GM19238 (cell line): Measurements from ENCODE around the gene MFGE8.
A peak's percentile ranks its signal among the peaks of the same experiment; 100 is the strongest.
"Not testable (repeated sequence)": the region's sequence is repeated elsewhere in the genome, so short reads cannot be mapped to it uniquely, and the experiment has no call there.

Experiments
- DNase-seq: peaks from one replicate; pipeline ENCODE4 v3.0.0; 2011; ENCODE audit warnings: low spot score; ENCODE audit not compliant: insufficient read length

Gene MFGE8, protein sequence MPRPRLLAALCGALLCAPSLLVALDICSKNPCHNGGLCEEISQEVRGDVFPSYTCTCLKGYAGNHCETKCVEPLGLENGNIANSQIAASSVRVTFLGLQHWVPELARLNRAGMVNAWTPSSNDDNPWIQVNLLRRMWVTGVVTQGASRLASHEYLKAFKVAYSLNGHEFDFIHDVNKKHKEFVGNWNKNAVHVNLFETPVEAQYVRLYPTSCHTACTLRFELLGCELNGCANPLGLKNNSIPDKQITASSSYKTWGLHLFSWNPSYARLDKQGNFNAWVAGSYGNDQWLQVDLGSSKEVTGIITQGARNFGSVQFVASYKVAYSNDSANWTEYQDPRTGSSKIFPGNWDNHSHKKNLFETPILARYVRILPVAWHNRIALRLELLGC

DNA sequence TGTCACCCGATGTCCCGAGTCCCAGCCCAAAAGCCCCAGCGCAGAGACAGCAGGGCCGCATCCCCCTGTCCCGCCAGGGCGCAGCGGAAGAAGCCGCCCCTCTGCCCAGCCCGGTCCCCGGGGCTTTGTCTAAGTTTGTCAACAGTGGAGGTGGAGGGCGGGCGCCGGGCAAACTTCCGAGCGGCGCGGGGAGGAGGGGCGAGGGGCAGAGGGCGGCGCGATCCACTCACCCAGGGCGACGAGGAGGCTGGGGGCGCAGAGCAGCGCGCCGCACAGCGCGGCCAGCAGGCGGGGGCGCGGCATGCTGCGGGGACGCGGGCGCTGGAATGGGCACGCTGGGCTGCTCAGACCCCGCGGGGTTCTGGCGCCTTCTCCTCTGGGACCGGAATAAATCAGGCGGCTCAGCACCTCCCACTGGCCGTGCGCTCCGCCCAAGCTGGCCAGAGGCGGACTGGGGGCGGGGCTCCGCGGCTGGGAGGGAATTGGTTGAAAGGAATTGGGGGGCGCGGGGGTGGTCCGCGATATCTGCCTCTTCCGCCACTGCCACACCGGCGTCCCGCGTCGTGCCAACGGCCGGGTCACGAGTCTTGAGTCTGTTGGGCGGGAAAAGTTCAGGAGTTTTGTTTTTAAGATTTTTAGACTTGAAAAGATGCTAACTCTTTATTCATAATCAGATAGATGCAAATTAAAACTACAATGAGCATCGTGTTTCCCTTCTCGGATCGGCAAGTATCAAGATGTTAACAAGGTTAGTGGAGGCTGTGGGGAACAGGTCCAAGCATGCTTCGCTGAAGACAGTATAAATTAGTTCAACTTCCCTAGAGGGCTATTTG lies at the start of gene MFGE8:
TSS of gene MFGE8 (minus strand) at position 363 of the 833 bp plus-strand sequence. CDS start at position 303, 60 bp downstream.
- peak; percentile 58 for DNase-seq

- no peak for DNase-seq
These were observed 46.3 kb upstream of the MFGE8 start for GRCh38 chr15:88959445-88959844.

GRCh38 chr15:88956906-88957305 lies 43.7 kb upstream of the MFGE8 start:
- DNase-seq, result no peak

DNA sequence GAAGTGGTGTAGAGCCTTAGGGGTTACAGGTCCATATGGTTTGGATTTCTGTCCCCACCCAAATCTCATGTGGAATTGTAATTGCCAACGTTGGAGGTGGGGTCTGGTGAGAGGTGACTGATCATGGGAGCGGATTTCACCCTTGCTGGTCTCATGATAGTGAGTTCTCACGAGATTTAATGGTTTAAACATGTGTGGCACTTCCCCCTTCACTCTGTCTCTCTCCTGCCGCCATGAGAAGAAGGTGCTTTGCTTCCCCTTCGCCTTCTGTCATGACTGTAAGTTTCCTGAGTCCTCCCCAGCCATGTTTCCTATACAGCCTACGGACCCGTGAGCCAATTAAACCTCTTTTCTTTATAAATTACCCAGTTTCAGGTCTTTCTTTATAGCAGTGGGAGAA lies 43.1 kb upstream of the MFGE8 start:
- no peak for DNase-seq

- DNase-seq, result no peak
These were observed 41.5 kb upstream of the MFGE8 start for GRCh38 chr15:88954431-88955277.

GRCh38 chr15:88950600-88951160 lies 37.5 kb upstream of the MFGE8 start:
- no peak for DNase-seq

GRCh38 chr15:88949734-88950400 lies 36.7 kb upstream of the MFGE8 start:
- no peak for DNase-seq

- no peak for DNase-seq
These were observed 27.0 kb upstream of the MFGE8 start for GRCh38 chr15:88940110-88940675.

GRCh38 chr15:88939486-88939806 lies 26.3 kb upstream of the MFGE8 start:
- DNase-seq, result no peak

DNA sequence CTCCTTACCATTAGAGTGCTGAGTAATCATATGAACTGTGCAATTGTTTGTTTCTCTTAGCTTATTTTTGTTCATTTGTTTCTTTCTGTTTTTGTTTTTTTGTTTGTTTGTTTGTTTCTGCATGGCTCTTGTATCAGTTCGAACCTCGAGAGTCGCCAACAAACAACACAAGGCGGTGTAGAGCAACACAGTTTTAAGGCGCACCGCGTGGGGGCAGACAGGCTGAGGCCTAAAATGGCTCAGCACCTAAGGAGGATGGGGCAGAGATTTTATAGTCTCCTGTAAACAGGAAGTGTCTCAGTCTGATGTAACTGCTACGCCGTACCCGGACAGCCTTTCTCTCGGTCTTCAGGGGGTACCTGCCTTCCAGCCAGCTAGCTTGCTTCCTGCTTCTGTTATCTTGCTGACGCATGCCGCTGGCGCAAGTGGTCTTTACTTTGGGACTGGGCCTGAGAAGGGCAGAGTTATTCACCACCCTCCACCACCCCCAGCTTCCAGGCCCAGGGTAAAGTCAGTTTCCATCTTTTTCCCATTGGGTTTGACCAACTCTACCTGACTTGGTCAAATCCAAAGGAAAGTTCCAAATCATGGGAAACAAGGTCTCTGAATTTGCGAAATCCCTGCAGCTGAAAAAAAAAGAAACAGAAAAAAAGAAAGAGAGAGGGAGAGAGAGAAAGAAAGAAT lies 25.8 kb upstream of the MFGE8 start:
- no peak for DNase-seq

GRCh38 chr15:88934449-88934848 lies 21.3 kb upstream of the MFGE8 start:
- not testable (repeated sequence) for DNase-seq

GRCh38 chr15:88932875-88933330 lies 19.7 kb upstream of the MFGE8 start:
- no peak for DNase-seq

GRCh38 chr15:88932271-88932874 lies 19.2 kb upstream of the MFGE8 start:
- DNase-seq, result no peak

DNA sequence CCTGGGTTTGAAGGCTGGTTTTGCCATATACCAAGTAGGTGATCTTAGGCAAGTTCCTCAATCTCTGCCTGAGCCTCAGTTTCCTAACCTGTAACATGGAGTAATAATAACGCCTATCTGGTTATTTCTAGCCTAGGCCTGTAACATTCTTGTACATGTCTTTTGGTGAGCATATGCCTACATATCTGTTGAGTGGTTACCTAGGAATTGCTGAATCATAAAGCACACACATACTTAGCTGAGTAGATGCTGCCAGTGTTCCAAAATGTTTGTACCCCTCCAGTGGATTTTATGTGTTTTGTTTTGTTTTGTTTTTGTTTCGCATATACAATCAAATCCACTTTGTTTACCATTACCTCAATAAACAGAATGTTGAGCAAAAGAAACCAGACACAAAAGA lies 17.4 kb upstream of the MFGE8 start:
- no peak for DNase-seq

DNA sequence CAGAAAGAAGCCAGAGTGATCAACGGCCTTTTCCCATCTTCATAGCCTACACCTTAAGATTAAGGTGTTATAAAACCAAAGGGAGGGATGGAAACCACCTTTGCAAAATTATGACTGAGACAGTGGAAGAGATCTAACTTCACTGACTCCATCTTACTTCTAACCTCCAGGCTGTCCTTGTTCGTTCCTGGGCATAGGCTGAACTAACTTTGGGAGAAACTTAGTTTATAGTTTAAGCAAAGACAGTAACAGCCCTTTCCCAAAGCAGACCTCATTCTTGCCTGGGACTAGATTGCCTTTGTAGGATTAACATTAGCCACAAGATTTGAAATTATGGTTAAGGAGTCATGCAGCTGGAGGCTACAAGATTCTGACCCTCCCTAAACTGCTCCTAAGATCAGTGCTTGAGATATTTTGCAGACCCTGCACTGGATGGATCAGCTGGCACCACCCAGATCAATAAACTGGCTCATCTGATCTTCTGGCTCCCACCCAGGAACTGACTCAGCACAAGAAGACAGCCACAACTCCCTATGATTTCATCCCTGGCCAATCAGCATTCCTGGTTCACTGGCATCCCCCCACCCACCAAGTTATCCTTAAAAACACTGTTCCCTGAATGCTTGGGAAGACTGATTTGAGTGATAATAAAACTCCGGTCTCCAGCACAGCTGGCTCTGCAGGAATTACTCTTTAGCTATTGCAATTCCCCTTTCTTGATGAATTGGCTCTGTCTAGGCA lies 16.3 kb upstream of the MFGE8 start:
- DNase-seq, result not testable (repeated sequence)

- DNase-seq, result not testable (repeated sequence)
These were observed 15.0 kb upstream of the MFGE8 start for GRCh38 chr15:88928192-88928591.

DNA sequence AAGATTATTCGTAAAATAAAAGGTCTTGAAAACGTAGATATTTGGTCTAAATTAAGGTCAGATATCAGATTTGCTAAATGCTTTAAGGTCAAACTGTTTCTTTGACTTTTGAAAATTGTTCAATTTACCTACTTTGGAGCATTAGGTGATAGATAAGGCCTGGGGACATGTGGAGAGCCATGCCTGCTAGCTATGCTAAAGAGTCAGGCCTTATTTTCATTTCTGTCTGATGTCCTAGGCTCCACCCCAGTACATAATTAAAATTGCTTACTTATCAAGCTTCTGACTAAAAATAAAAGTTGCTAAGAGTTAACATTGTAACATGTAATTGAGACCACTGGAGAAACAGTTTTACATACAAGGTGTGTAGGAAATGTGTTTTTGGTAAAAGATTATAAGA lies 12.5 kb upstream of the MFGE8 start:
- DNase-seq, result not testable (repeated sequence)

GRCh38 chr15:88920892-88921435 lies 7.8 kb upstream of the MFGE8 start:
- DNase-seq, result not testable (repeated sequence)
